ENCODE results near the gene TRIM71.

DNA sequence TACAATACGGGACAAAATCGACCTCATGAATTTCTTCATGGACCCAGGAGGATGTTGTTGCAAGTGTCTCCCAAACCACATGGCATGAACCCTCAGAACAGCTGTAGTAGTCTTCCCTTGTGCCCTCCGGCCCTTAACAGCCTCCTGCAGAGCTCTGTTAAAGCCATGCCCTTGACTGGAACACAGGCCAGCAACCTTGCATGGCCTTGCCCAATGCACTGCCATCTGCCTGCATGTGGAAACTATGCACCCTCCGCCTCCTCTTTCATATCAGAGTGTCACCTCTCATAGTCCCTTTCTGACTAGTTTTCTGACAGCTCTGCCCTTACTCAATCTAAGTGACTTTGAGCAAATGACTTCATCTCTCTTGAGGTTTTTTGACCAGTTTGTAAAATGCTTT lies 39.4 kb upstream of the TRIM71 start:
- no peak for TF ChIP-seq CTCF (IDR thresholded peaks at IDR 0.05)
- no peak for TF ChIP-seq POLR2A (IDR thresholded peaks at IDR 0.05)
- TF ChIP-seq EP300 (IDR thresholded peaks at IDR 0.05) = no peak
